Astrocyte (in vitro differentiated cells and primary cell): ENCODE measurements around the gene SSTR5. TPM values are rescaled to one million over a fixed set of nuclear protein-coding genes. Genes with fewer than 3 reads are reported as not detected.

Experiments
- DNase-seq: peaks from one replicate; pipeline ENCODE4 v3.0.0-alpha.2; 2010; ENCODE audit warnings: low read depth
- FAIRE-seq: peaks from 2 replicates; lab custom pipeline; 2011; peaks lifted over from hg19 to GRCh38; lab: Jason Lieb, UNC
- H2AFZ ChIP-seq: 2 replicates; pipeline ENCODE4 v1.6.0; 2012; ENCODE audit warnings: low read depth, low read length, inconsistent platforms
- H3K27ac ChIP-seq: 2 replicates; pipeline ENCODE4 v1.5.1; 2011; ENCODE audit warnings: low read depth, low read length, inconsistent platforms
- H3K27me3 ChIP-seq: 2 replicates; pipeline ENCODE4 v1.6.0; 2011; ENCODE audit warnings: low read length, inconsistent platforms; ENCODE audit not compliant: insufficient read depth
- H3K36me3 ChIP-seq: 2 replicates; pipeline ENCODE4 v1.5.1; 2011; ENCODE audit warnings: low read length, inconsistent platforms; ENCODE audit not compliant: insufficient read depth
- H3K4me1 ChIP-seq: 2 replicates; pipeline ENCODE4 v1.5.1; 2011; ENCODE audit warnings: low read length, inconsistent platforms; ENCODE audit not compliant: insufficient read depth
- H3K4me2 ChIP-seq: 2 replicates; pipeline ENCODE4 v1.6.0; 2012; ENCODE audit warnings: low read length, inconsistent platforms
- H3K4me3 ChIP-seq: 2 replicates; pipeline ENCODE4 v1.5.1; 2011; ENCODE audit warnings: low read depth, mild to moderate bottlenecking, low read length, inconsistent platforms; ENCODE audit not compliant: insufficient read depth
- H3K79me2 ChIP-seq: 2 replicates; pipeline ENCODE4 v1.6.0; 2012; ENCODE audit warnings: mild to moderate bottlenecking, low read length, inconsistent platforms; ENCODE audit not compliant: insufficient read depth
- H3K9ac ChIP-seq: 2 replicates; pipeline ENCODE4 v1.6.0; 2012; ENCODE audit warnings: mild to moderate bottlenecking, low read length, inconsistent platforms
- H3K9me3 ChIP-seq: 2 replicates; pipeline ENCODE4 v1.5.1; 2012; ENCODE audit warnings: low read depth, mild to moderate bottlenecking, low read length, inconsistent platforms; ENCODE audit not compliant: insufficient read depth
- H4K20me1 ChIP-seq: 2 replicates; pipeline ENCODE4 v1.6.0; 2012; ENCODE audit warnings: low read length, inconsistent platforms; ENCODE audit not compliant: insufficient read depth
- H3K27ac Mint-ChIP-seq: one replicate; pipeline ENCODE4 v1.8.0; 2021; ENCODE audit warnings: mild to moderate bottlenecking, mixed read lengths; ENCODE audit not compliant: unreplicated experiment
- H3K27me3 Mint-ChIP-seq: one replicate; pipeline ENCODE4 v1.8.0; 2021; ENCODE audit warnings: low read depth, mixed read lengths; ENCODE audit not compliant: unreplicated experiment
- H3K36me3 Mint-ChIP-seq: one replicate; pipeline ENCODE4 v1.8.0; 2021; ENCODE audit warnings: low read depth, mixed read lengths; ENCODE audit not compliant: unreplicated experiment
- H3K4me1 Mint-ChIP-seq: one replicate; pipeline ENCODE4 v1.8.0; 2021; ENCODE audit warnings: low read depth, mixed read lengths; ENCODE audit not compliant: unreplicated experiment
- H3K4me3 Mint-ChIP-seq: one replicate; pipeline ENCODE4 v1.8.0; 2021; ENCODE audit warnings: mild to moderate bottlenecking, moderate library complexity, mixed read lengths; ENCODE audit not compliant: unreplicated experiment
- H3K9me3 Mint-ChIP-seq: one replicate; pipeline ENCODE4 v1.8.0; 2021; ENCODE audit warnings: mild to moderate bottlenecking, mixed read lengths; ENCODE audit not compliant: unreplicated experiment
- EZH2 ChIP-seq: IDR thresholded peaks from 2 replicates; pipeline ENCODE4 v1.6.1; 2012; ENCODE audit warnings: mild to moderate bottlenecking, low read length, inconsistent platforms; ENCODE audit not compliant: insufficient read depth
- total RNA-seq: library from RNA; stranded (reverse); gene quantifications from 2 replicates; pipeline ENCODE4 v1.2.1, GENCODE V29; 2021
- TF ChIP-seq, protein P1 (sequence below): IDR thresholded peaks from 2 replicates; pipeline ENCODE4 v1.5.1; 2011; ENCODE audit warnings: low read depth, mild to moderate bottlenecking, inconsistent platforms, low read length, moderate library complexity; ENCODE audit not compliant: insufficient read depth

SSTR5 gene
- total RNA-seq, 1 donor from 2014 or later: not detected

DNA sequence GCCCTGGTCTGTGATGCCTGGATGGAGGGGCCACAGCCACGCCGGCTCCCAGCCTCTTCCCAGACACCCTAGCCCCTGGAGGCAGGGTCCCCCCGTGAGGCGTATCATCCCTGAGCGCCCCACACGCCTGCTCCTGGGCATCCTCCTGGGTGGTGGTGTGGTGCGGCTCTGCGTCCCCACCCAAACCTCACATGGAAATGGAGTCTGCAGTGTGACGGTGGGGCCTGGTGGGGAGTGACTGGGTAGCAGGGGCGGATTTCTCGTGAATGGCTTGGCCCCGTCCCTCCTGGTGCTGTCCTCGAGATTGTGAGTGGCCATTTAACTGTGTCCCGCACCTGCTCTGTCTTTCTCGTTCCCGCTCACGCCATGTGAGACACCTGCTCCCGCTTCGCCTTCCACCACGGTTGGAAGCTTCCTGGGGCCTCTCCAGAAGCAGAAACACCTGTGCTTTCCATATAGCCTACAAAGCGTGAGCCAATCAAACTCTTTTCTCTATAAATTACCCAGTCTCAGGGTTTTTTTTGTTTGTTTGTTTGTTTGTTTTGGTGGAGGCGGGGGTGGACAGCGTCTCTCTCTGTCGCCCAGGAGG is 5.9 kb upstream of the SSTR5 start:
- no peak overlapping the region for H3K27ac ChIP-seq
- no peak for FAIRE-seq
- no peak for DNase-seq
- peaks cover 30% of the 10 kb centered on the region for H3K27me3 ChIP-seq
- H3K79me2 ChIP-seq: no peaks in the 10 kb centered on the region
- Mint-ChIP-seq H3K4me1 (no peaks in the 10 kb centered on the region), H3K9me3 (no peaks in the 10 kb centered on the region), H3K27me3 (peaks cover 33% of the 10 kb centered on the region), H3K4me3 (no peak overlapping the region), H3K27ac (no peak overlapping the region), H3K36me3 (no peaks in the 10 kb centered on the region)
- H2AFZ ChIP-seq: no peak overlapping the region
- H3K9me3 ChIP-seq: no peaks in the 10 kb centered on the region
- no peak for TF ChIP-seq EZH2
- TF ChIP-seq, protein P1, sequence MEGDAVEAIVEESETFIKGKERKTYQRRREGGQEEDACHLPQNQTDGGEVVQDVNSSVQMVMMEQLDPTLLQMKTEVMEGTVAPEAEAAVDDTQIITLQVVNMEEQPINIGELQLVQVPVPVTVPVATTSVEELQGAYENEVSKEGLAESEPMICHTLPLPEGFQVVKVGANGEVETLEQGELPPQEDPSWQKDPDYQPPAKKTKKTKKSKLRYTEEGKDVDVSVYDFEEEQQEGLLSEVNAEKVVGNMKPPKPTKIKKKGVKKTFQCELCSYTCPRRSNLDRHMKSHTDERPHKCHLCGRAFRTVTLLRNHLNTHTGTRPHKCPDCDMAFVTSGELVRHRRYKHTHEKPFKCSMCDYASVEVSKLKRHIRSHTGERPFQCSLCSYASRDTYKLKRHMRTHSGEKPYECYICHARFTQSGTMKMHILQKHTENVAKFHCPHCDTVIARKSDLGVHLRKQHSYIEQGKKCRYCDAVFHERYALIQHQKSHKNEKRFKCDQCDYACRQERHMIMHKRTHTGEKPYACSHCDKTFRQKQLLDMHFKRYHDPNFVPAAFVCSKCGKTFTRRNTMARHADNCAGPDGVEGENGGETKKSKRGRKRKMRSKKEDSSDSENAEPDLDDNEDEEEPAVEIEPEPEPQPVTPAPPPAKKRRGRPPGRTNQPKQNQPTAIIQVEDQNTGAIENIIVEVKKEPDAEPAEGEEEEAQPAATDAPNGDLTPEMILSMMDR: no peak
- no peaks in the 10 kb centered on the region for H4K20me1 ChIP-seq
- H3K4me3 ChIP-seq: no peak overlapping the region
- no peak overlapping the region for H3K4me2 ChIP-seq
- H3K9ac ChIP-seq: no peak overlapping the region
- no peaks in the 10 kb centered on the region for H3K4me1 ChIP-seq
- H3K36me3 ChIP-seq: no peaks in the 10 kb centered on the region

DNA sequence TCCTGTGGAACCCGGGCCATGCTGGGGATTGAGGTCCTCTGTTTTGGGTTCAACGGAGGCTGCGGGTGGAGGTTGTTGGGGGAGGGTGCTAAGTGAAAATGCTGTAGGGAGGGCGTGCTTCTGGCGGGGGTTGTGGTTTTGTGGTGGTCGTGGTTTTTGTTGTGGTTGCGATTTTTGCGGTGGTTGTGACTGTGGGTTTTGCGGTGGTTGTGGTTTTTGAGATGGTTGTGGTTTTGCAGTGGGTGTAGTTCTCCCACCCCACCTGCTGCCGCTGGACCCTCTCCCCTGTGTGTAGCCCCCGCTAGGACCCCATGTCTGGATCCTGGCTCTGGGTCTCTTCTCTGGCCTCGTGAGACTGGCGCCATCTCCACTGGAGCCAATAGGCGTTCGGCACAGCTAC is 4.9 kb upstream of the SSTR5 start:
- no peak overlapping the region for H3K4me2 ChIP-seq
- no peak for DNase-seq
- H3K27ac ChIP-seq: no peak overlapping the region
- no peaks in the 10 kb centered on the region for H4K20me1 ChIP-seq
- peaks cover 36% of the 10 kb centered on the region for H3K27me3 Mint-ChIP-seq
- no peaks in the 10 kb centered on the region for H3K9me3 ChIP-seq
- H3K36me3 Mint-ChIP-seq: no peaks in the 10 kb centered on the region
- no peaks in the 10 kb centered on the region for H3K36me3 ChIP-seq
- H3K27me3 ChIP-seq: peaks cover 36% of the 10 kb centered on the region
- TF ChIP-seq, protein P1: no peak
- no peak for TF ChIP-seq EZH2
- no peak overlapping the region for H3K27ac Mint-ChIP-seq
- no peak overlapping the region for H3K4me3 Mint-ChIP-seq
- FAIRE-seq: no peak
- H3K79me2 ChIP-seq: no peaks in the 10 kb centered on the region
- H2AFZ ChIP-seq: no peak overlapping the region
- H3K4me3 ChIP-seq: no peak overlapping the region
- H3K9me3 Mint-ChIP-seq: no peaks in the 10 kb centered on the region
- H3K4me1 ChIP-seq: no peaks in the 10 kb centered on the region
- no peaks in the 10 kb centered on the region for H3K4me1 Mint-ChIP-seq
- no peak overlapping the region for H3K9ac ChIP-seq

DNA sequence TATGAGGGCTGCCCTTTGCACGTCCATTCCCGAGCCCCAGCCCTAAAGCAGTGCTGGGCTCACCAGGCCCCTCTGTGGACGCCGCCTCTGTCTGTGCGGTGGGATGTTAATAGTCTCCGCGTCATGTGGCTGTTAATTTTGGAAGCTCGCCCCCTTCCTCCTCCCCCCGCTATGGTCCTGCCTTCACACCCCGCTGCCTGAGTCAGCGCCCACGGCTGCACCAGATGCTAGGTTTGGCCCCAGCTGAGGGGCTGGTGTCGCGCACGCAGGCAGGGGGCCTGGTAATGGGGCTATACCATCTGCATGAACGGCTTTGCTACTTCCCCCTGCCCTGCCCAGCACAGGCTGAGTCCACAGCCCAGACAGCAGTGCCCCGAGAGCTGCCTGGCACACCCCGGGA is 4.1 kb upstream of the SSTR5 start:
- Histone ChIP-seq H3K79me2 (no peaks in the 10 kb centered on the region), H3K36me3 (no peaks in the 10 kb centered on the region), H3K9me3 (no peaks in the 10 kb centered on the region), H3K4me3 (no peak overlapping the region), H3K4me2 (no peak overlapping the region), H3K27ac (no peak overlapping the region), H3K4me1 (no peaks in the 10 kb centered on the region), H3K9ac (no peak overlapping the region), H4K20me1 (no peaks in the 10 kb centered on the region), H2AFZ (no peak overlapping the region), H3K27me3 (peaks cover 40% of the 10 kb centered on the region)
- Mint-ChIP-seq H3K36me3 (no peaks in the 10 kb centered on the region), H3K4me1 (no peaks in the 10 kb centered on the region), H3K9me3 (no peaks in the 10 kb centered on the region), H3K27me3 (peaks cover 36% of the 10 kb centered on the region), H3K4me3 (no peak overlapping the region), H3K27ac (no peak overlapping the region)
- no peak for TF ChIP-seq EZH2
- TF ChIP-seq, protein P1: no peak
- FAIRE-seq: no peak
- no peak for DNase-seq
